ENCODE data around the gene C7orf25.

The C7orf25 gene

GRCh38 chr7:42911454-42912447 lies at the start of gene C7orf25:
Gene C7orf25 (minus strand): TSS chr7:42912070. CDS start chr7:42910900, 1,170 bp downstream.
- peak; percentile 92 to 93 for DNase-seq (ENCODE audit: low read depth in 2 of 2)

GRCh38 chr7:42961170-42961569 lies 49.3 kb upstream of the C7orf25 start:
- no peak for DNase-seq (ENCODE audit: low read depth in 2 of 2)

GRCh38 chr7:42960762-42961161 lies 48.9 kb upstream of the C7orf25 start:
- no peak for DNase-seq (ENCODE audit: low read depth in 2 of 2)

GRCh38 chr7:42959549-42959948 lies 47.7 kb upstream of the C7orf25 start:
- no peak for DNase-seq (ENCODE audit: low read depth in 2 of 2)

GRCh38 chr7:42956062-42956461 lies 44.2 kb upstream of the C7orf25 start:
- no peak for DNase-seq (ENCODE audit: low read depth in 2 of 2)

- no peak for DNase-seq (ENCODE audit: low read depth in 2 of 2)
These were observed 42.1 kb upstream of the C7orf25 start for GRCh38 chr7:42953994-42954393.

- DNase-seq (ENCODE audit: low read depth in 2 of 2), result no peak
These were observed 40.5 kb upstream of the C7orf25 start for GRCh38 chr7:42952328-42952727.

- DNase-seq (ENCODE audit: low read depth in 2 of 2), result no peak
These were observed 38.5 kb upstream of the C7orf25 start for GRCh38 chr7:42950417-42950816.

- no peak for DNase-seq (ENCODE audit: low read depth in 2 of 2)
These were observed 35.7 kb upstream of the C7orf25 start for GRCh38 chr7:42947521-42947920.

- no peak for DNase-seq (ENCODE audit: low read depth in 2 of 2)
These were observed 34.7 kb upstream of the C7orf25 start for GRCh38 chr7:42946627-42946950.

GRCh38 chr7:42945821-42946626 lies 34.2 kb upstream of the C7orf25 start:
- no peak for DNase-seq (ENCODE audit: low read depth in 2 of 2)

GRCh38 chr7:42940985-42941847 lies 29.3 kb upstream of the C7orf25 start:
- DNase-seq (ENCODE audit: low read depth in 2 of 2), result peak; percentile 52 to 75

GRCh38 chr7:42939457-42940240 lies 27.8 kb upstream of the C7orf25 start:
- no peak for DNase-seq (ENCODE audit: low read depth in 2 of 2)

GRCh38 chr7:42935861-42936260 lies 24.0 kb upstream of the C7orf25 start:
- no peak for DNase-seq (ENCODE audit: low read depth in 2 of 2)

- no peak for DNase-seq (ENCODE audit: low read depth in 2 of 2)
These were observed 22.4 kb upstream of the C7orf25 start for GRCh38 chr7:42934291-42934690.

- DNase-seq (ENCODE audit: low read depth in 2 of 2), result no peak
These were observed 21.1 kb upstream of the C7orf25 start for GRCh38 chr7:42932811-42933591.

GRCh38 chr7:42931834-42932651 lies 20.2 kb upstream of the C7orf25 start, which contains the start of the genes MRPL32 and PSMA2:
Gene MRPL32 (plus strand): TSS chr7:42932376. CDS start chr7:42932387, 11 bp downstream.
Gene PSMA2 (minus strand): TSS chr7:42932174. CDS start chr7:42932158, 16 bp downstream.
- peak; percentile 89 for DNase-seq (ENCODE audit: low read depth in 2 of 2)

- DNase-seq (ENCODE audit: low read depth in 2 of 2), result no peak
These were observed 19.6 kb upstream of the C7orf25 start for GRCh38 chr7:42931447-42931833.

GRCh38 chr7:42930889-42931288 lies 19.0 kb upstream of the C7orf25 start:
- DNase-seq (ENCODE audit: low read depth in 2 of 2), result no peak
